GM12878 (cell line): ENCODE data around the gene DNAJC13. TPM values are rescaled to one million over a fixed set of nuclear protein-coding genes. Genes with fewer than 3 reads are reported as not detected.

ENCODE experiments used
- ATAC-seq: fragments of 200-7000 bp; cut with Tn5 transposase; 3 replicates; pipeline ENCODE4 v1.9.1; 2020; ENCODE audit warnings: mild to moderate bottlenecking, moderate library complexity
- BruUV-seq: library from RNA; stranded (reverse); fragments of 400-500 nt; replicated peaks from 2 replicates; lab custom pipeline; 2021; lab: Mats Ljungman, UMichigan
- CTCF ChIA-PET: fragments of 300-600 bp; sonication (Branson Sonifier 250); formaldehyde crosslinking; extraction: SDS; loops from one replicate; lab custom pipeline; 2021; ENCODE audit warnings: inconsistent platforms; lab: Yijun Ruan, JAX
- POLR2A ChIA-PET: fragments of 350-600 bp; formaldehyde crosslinking; extraction: SDS; loops from one replicate; lab custom pipeline; 2021; ENCODE audit warnings: inconsistent platforms; lab: Charles Lee
- RAD21 ChIA-PET: fragments of 300-600 bp; sonication (Branson Sonifier 250); formaldehyde crosslinking; loops from one replicate; lab custom pipeline; 2023; ENCODE audit warnings: antibody characterized with exemption; ENCODE audit not compliant: unreplicated experiment; lab: Charles Lee
- SMC1A ChIA-PET: fragments of 300-600 bp; sonication (Branson Sonifier 250); formaldehyde crosslinking; loops from one replicate; lab custom pipeline; 2023; ENCODE audit not compliant: unreplicated experiment, uncharacterized antibody; lab: Charles Lee
- DNase-seq: peaks from one replicate; pipeline ENCODE4 v3.0.0-alpha.2; 2011; ENCODE audit warnings: low read depth, low spot score
- FAIRE-seq: peaks from 3 replicates; lab custom pipeline; 2011; peaks lifted over from hg19 to GRCh38; lab: Jason Lieb, UNC
- H2AFZ ChIP-seq: 2 replicates; pipeline ENCODE4 v1.6.0; 2011; ENCODE audit warnings: low read depth, low read length, control low read depth; ENCODE audit not compliant: control insufficient read depth
- H3K27ac ChIP-seq: 2 replicates; pipeline ENCODE4 v1.5.1; 2011; ENCODE audit warnings: control low read depth; ENCODE audit not compliant: control insufficient read depth, insufficient read depth
- H3K27me3 ChIP-seq, 2 experiments: replicated peaks in 1 of 2; 2 replicates each; pipeline versions ENCODE4 v1.6.0 to v1.6.1; 2011; ENCODE audit warnings: low read length in 1 of 2; ENCODE audit not compliant: control insufficient read depth in 2 of 2, insufficient read depth in 2 of 2
- H3K36me3 ChIP-seq, 2 experiments: 2 replicates each; pipeline ENCODE4 v1.5.1; 2011; ENCODE audit warnings: low read length in 1 of 2; ENCODE audit not compliant: control insufficient read depth in 2 of 2, insufficient read depth in 2 of 2
- H3K4me1 ChIP-seq: 2 replicates; pipeline ENCODE4 v1.6.1; 2011; ENCODE audit warnings: mild to moderate bottlenecking, low read length, moderate library complexity, mixed read lengths; ENCODE audit not compliant: control insufficient read depth, insufficient read depth
- H3K4me2 ChIP-seq: 2 replicates; pipeline ENCODE4 v1.6.0; 2011; ENCODE audit warnings: control low read depth; ENCODE audit not compliant: control insufficient read depth, insufficient read depth
- H3K4me3 ChIP-seq: fragments of 200-600 bp; sonication (generic); 2 replicates; pipeline ENCODE4 v1.5.1; 2016
- H3K79me2 ChIP-seq: 2 replicates; pipeline ENCODE4 v1.6.0; 2011; ENCODE audit warnings: low read length; ENCODE audit not compliant: control insufficient read depth, insufficient read depth
- H3K9ac ChIP-seq: 2 replicates; pipeline ENCODE4 v1.8.0; 2011; ENCODE audit warnings: low read length, control low read depth, mixed read lengths; ENCODE audit not compliant: control insufficient read depth, insufficient read depth
- H3K9me3 ChIP-seq: replicated peaks from 3 replicates; pipeline ENCODE4 v1.5.1; 2011; ENCODE audit warnings: mild to moderate bottlenecking, low read length; ENCODE audit not compliant: control insufficient read depth, insufficient read depth
- H4K20me1 ChIP-seq: 2 replicates; pipeline ENCODE4 v1.6.0; 2011; ENCODE audit not compliant: control insufficient read depth, insufficient read depth
- BCLAF1 ChIP-seq: fragments of 450-650 bp; IDR thresholded peaks from 2 replicates; pipeline ENCODE4 v1.6.1; 2017; ENCODE audit warnings: antibody characterized with exemption, mild to moderate bottlenecking, moderate library complexity
- CHD2 ChIP-seq: IDR thresholded peaks from 2 replicates; pipeline ENCODE4 v1.6.1; 2011; ENCODE audit warnings: low read depth, low read length, improper control_type of control experiment, borderline replicate concordance
- GABPA ChIP-seq: IDR thresholded peaks from 2 replicates; pipeline ENCODE4 v1.6.1; 2014; ENCODE audit warnings: antibody characterized with exemption, low read depth, mild to moderate bottlenecking, inconsistent platforms
- IRF4 ChIP-seq: IDR thresholded peaks from 2 replicates; pipeline ENCODE4 v1.6.1; 2011; ENCODE audit warnings: low read depth, low read length
- JUNB ChIP-seq: IDR thresholded peaks from 2 replicates; pipeline ENCODE4 v1.6.1; 2016; ENCODE audit warnings: antibody characterized with exemption, mild to moderate bottlenecking
- KDM1A ChIP-seq: fragments of 200-600 bp; sonication (generic); IDR thresholded peaks from 2 replicates; pipeline ENCODE4 v1.6.1; 2016; ENCODE audit warnings: borderline replicate concordance
- NBN ChIP-seq: fragments of 450-650 bp; IDR thresholded peaks from 2 replicates; pipeline ENCODE4 v1.6.1; 2016
- RELA ChIP-seq: fragments of 450-650 bp; IDR thresholded peaks from 2 replicates; pipeline ENCODE4 v1.8.0; 2014; ENCODE audit warnings: borderline replicate concordance; ENCODE audit not compliant: partially characterized antibody
- RELB ChIP-seq: fragments of 450-650 bp; IDR thresholded peaks from 2 replicates; pipeline ENCODE4 v1.6.1; 2017; ENCODE audit warnings: low read depth, mild to moderate bottlenecking, moderate library complexity
- RUNX3 ChIP-seq: IDR thresholded peaks from 2 replicates; pipeline ENCODE4 v1.6.1; 2012; ENCODE audit warnings: low read length, inconsistent platforms
- TCF3 ChIP-seq: IDR thresholded peaks from 2 replicates; pipeline ENCODE4 v1.6.1; 2012; ENCODE audit warnings: low read depth, mild to moderate bottlenecking, low read length, borderline replicate concordance; ENCODE audit not compliant: insufficient read depth
- ZBTB11 ChIP-seq: fragments of 450-650 bp; formaldehyde crosslinking; IDR thresholded peaks from 2 replicates; pipeline ENCODE4 v1.5.0; 2022; ENCODE audit warnings: mild to moderate bottlenecking, missing genetic modification characterization
- ZBTB40 ChIP-seq: fragments of 450-650 bp; IDR thresholded peaks from 2 replicates; pipeline ENCODE4 v1.6.1; 2016; ENCODE audit warnings: mild to moderate bottlenecking, moderate library complexity, borderline replicate concordance
- ZNF274 ChIP-seq: IDR thresholded peaks from one replicate; pipeline ENCODE4 v1.8.0; 2011; ENCODE audit not compliant: insufficient read length, insufficient read depth
- WGBS: methylation state at CpG from one replicate; pipeline ENCODE4 v1.1.6; 2016; ENCODE audit warnings: low lambda C conversion rate; ENCODE audit not compliant: insufficient replicate concordance, insufficient coverage; ENCODE audit errors: missing lambda C conversion rate; 5-methylcytosine and 5-hydroxymethylcytosine counted together
- in situ Hi-C: fragments of 300-500 bp; cut with MboI; formaldehyde crosslinking; loops from 9 replicates; pipeline ENCODE4 v1.14.3; 2018; ENCODE audit warnings: mixed read lengths
- intact Hi-C: fragments of 100-400 bp; cut with micrococcal nuclease; formaldehyde crosslinking; loops from one replicate; pipeline ENCODE4 v1.14.2; 2022; ENCODE audit not compliant: unreplicated experiment
- polyA plus RNA-seq, 11 experiments: library from polyadenylated mRNA; depleted of rRNA in 4 of 11; unstranded in 6 of 11; stranded (reverse) in 5 of 11; fragments of >200 nt; fragmentation: Nextera tagmentation in 4 of 11; fragmentation: Illumina TruSeq in 1 of 11; extraction: Ambion mirVana in 4 of 11; extraction: Trizol in 1 of 11; gene quantifications; 1 replicate in 1 of 11; 2 replicates in 10 of 11; pipeline versions ENCODE4 v1.2.1 to v1.2.3, GENCODE V29; 2011 to 2016; ENCODE audit warnings: inconsistent platforms in 2 of 11, missing spikeins in 2 of 11, low read depth in 1 of 11
- total RNA-seq, 4 experiments: library from RNA; depleted of rRNA in 3 of 4; stranded (reverse); fragments of >200 nt in 3 of 4; fragmentation: Illumina TruSeq in 1 of 4; extraction: Trizol in 1 of 4; gene quantifications; 2 replicates each; pipeline versions ENCODE4 v1.2.1 to v1.2.3, GENCODE V29; 2013 to 2021

Gene DNAJC13
- total and polyA plus RNA-seq, 10 of the 15 experiments (the other 5 are each of a cell fraction or from before 2014, with no cell fraction given), result 8.3 to 33.9 (median 17.0) TPM

- CTCF ChIA-PET, result no interaction called here
- Histone ChIP-seq H3K4me3 (no peak overlapping the region), H2AFZ (no peak overlapping the region), H3K4me2 (no peak overlapping the region), H3K27me3 (no peaks in the 10 kb centered on the region), H4K20me1 (no peaks in the 10 kb centered on the region), H3K4me1 (no peaks in the 10 kb centered on the region), H3K9ac (no peak overlapping the region), H3K79me2 (no peaks in the 10 kb centered on the region), H3K36me3 (peaks cover 0 to 4% of the 10 kb centered on the region in 2 experiments; a peak in 2 of 4 replicates), H3K27ac (no peak overlapping the region), H3K9me3 (no peaks in the 10 kb centered on the region)
- WGBS, result 93% methylated on average over 1 of the region's 1 CpG
- FAIRE-seq (no peak), DNase-seq (no peak), ATAC-seq (no peak)
- in situ Hi-C loops, result no loop called here
- SMC1A ChIA-PET, result no interaction called here
- RAD21 ChIA-PET, result no interaction called here
- intact Hi-C loops, result no loop called here
- no TSS peak for BruUV-seq
- POLR2A ChIA-PET, result no interaction called here
- TF ChIP-seq IRF4 (no peak), KDM1A (no peak), ZBTB40 (no peak), GABPA (no peak), ZNF274 (no peak), RELB (no peak), CHD2 (no peak), RUNX3 (no peak), RELA (no peak), ZBTB11 (CRISPR knock-in tag) (no peak), JUNB (no peak), NBN (no peak), BCLAF1 (no peak), TCF3 (no peak)
These were observed 52.0 kb downstream of the DNAJC13 start for GRCh38 chr3:132469326-132469725.
